Stimulated activated CD8-positive, alpha-beta memory T cell treated with anti-CD3 and anti-CD28 coated beads, Interleukin-7, amount 100 ng/mL, for 1 hour (primary cell): ENCODE data around the gene DNAJC30.
"Not testable (repeated sequence)": the region's sequence is repeated elsewhere in the genome, so short reads cannot be mapped to it uniquely, and the experiment has no call there.

Experiments
- DNase-seq, 2 donors: peaks; one replicate each; pipeline ENCODE4 v3.0.0-alpha.2; 2020; ENCODE audit warnings: low read depth in 2 of 2

Gene DNAJC30

DNA sequence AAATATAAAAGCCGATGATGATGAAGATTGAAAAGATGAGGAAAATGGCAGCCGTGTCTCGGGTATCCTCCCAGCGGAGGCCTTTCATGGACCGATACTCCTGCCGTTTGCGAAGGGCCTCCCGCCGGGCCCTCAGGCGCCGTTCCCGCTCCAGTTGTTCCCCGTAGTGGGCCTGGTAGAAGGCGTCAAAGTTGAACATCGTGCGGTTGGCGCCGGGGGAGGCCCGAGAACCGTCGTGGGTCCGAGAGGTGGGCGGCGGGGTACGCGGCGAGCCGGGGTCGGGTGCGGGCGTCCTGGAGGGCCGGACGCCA is 553 bp downstream of the DNAJC30 start:
- no peak for DNase-seq

DNA sequence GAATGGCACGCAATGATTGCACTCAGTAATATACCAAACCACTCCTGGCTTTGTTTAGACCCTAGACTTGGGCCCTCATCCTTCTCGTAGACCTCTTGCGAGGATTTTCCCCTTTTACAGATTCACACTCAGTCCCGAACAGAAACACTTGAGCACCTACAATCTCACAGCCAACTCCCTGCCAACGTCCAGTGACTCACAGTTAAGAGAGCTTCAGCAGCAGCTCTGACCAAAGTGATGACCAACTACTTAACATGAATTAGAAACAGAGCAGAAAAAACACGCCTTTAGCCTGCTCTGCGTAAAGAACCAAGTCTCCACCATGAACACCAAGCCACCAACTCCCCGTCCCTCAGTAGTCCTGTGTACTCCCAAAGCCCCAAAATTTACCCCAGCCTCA is 2.2 kb downstream of the DNAJC30 start:
- DNase-seq, result no peak

DNA sequence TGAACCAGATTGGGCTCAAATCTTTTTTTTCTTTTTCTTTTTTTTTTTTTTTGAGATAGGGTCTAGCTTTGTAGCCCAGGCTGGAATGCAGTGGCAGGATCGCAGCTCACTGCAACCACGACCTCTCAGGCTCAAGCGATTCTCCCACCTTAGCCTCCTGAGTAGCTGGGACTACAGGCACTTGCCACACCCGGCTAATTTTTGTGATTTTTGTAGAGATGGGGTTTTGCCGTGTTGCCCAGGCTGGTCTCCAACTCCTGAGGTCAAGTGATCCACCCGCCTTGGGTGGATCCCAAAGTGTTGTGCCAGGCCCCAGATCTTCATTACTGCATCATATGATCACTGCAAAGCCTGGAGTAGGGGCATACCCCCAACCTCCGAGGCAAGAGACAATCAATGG is 2.8 kb downstream of the DNAJC30 start:
- no peak for DNase-seq

DNA sequence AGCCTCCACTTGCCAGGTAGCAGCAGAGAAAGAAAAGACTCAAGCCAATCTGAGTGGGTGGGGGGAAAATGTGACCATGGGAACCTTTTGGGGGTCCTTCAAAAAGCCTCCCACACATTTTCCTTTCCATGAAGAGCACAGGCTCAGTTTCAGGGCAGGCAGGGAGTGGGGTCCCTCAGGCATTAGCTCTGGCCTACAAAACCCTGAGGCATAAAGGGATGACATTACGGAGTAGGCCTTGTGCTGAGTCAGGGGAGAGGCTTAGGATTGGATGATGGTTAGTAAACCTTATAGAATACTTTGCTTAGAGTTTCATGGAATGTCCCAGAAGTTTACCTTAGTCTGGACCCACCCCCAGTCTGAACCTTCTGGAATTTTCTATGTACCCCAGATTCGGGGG is 3.5 kb downstream of the DNAJC30 start:
- no peak for DNase-seq

DNA sequence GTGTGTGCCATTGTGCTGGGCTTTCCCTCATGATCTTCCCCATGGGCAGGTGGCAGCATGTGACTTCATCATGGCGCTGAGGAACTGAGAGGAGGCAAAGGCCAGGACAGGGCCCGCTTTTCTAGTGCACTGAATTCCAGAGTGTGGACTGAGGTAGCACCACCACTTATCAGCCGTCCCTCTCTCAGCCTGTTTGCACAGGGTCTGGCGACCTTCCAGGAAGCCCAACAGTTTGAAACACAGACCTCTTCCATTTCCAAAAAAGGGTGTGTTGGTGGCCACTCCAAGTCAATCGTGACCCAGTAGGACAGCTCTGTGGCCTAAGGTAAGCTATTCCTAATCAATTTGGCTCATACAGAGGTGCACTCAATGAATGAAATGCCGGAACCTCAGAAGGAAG is 4.4 kb downstream of the DNAJC30 start:
- DNase-seq, result no peak

DNA sequence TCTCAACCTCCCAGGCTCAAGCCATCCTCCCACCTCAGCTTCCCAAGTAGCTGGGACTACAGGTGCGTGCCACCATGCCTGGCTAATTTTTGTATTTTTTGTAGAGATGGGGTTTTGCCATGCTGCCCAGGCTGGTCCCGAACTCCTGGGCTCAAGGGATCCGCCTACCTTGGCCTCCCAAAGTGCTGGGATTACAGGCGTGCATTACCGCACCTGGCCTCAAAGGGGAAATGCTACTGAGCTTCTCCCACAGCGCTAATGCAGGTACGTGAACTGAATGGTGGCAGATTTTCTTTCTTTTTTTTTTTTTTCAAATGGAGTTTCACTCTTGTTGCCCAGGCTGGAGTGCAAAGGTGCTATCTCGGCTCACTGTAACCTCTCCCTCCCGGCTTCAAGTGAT is 7.2 kb downstream of the DNAJC30 start:
- not testable (repeated sequence) for DNase-seq

DNA sequence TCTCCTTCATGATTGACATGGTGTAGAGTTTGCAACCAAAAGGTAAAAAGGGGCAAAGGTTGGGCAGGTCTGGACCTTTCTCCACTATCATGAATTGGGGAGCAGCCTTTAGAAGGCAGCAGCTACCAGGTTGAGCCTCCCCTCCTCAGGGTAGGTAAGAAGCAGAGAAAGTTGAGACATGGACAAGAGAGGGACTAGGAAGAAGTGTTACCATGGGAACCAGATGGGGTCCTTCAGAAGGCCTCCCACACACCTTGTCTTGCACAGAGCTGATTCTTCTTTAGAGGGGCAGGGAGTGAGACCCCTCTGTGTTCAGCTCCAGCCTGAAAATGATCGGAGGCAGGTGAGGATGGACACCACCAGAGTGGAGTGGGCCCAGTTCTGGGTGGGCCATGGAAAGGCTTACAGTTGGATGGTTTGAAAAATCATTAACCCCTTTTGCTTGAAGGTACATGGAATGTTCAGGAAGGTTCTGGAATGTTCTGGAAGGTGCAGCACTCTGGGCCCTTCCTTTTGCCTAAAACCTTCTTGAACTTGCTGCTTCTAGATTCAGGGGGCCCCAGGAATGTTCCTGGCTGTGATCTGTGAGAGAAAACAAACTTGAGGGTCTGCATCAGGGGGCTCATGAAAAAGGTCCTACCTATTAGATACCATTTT is 8.7 kb downstream of the DNAJC30 start:
- no peak for DNase-seq

DNA sequence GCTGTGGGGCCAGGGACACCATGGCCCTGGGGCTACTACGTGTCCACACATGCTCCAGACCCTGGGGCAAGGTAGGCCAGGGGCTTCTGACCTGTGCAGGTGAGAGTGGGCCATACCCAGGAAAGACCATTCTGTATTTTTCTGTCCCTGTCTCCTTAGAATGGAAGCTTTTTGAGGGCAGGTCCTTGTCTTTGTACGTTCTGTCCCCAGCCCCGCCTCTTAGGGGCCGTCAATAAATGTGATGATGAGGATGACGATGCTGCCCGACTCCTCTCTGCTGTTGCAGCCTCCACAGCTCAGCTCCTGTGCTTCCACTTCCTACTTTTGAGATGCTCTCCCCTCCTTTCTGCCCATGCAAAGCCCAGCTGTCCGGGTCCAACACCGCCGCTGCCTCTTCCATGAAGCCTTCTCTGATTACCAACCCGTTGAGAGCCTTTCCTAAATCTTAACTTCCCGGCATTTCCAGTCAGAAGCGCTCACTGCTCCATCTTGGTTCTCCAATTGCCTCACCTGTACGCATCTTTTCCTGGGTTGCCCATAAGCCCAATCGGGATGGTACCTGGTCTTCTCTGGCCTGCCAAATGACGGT is 11.3 kb downstream of the DNAJC30 start:
- no peak for DNase-seq

DNA sequence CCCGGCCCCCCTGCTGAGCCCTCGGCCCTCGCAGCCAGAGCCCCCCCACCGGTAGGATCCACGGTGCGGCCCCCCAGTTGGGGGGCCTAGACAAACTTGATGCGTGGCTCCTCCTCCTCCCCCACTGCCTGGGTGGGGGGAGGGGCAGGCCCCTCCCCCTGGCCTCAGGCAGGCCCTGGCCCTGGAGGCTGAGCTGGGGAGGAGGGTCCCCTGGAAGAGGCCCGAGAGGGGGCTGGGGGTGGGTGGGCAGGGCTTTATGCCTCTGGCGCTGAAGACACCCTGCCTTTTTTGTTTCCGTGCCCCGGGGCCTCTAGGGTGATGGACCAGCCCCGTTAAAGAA is 12.0 kb downstream of the DNAJC30 start:
- no peak for DNase-seq

DNA sequence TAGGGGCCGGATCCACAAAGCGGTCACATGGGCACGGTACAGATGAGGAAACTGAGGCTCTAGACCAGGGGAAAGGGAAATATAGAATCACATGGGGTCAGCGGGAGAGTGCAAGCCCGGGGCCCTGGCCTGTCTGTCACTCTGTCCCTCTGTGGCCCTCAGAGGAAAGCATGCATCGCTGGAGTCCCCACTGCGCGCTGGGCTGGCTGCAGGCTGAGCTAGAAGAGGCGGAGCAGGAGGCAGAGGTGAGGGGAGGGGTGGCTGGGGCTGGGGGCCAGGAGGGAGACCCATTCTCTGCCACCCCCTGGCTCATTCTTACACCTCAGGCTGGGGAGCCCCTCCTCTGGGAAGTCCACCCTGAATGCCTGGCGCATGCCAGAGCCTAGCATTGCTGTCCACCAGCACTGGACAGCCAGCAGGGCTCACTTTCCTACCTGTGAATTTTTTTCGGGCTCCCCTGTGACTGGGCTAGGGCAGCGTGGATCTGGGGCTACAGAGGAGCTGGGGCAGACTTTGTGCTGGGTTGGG is 13.3 kb downstream of the DNAJC30 start:
- no peak for DNase-seq

DNA sequence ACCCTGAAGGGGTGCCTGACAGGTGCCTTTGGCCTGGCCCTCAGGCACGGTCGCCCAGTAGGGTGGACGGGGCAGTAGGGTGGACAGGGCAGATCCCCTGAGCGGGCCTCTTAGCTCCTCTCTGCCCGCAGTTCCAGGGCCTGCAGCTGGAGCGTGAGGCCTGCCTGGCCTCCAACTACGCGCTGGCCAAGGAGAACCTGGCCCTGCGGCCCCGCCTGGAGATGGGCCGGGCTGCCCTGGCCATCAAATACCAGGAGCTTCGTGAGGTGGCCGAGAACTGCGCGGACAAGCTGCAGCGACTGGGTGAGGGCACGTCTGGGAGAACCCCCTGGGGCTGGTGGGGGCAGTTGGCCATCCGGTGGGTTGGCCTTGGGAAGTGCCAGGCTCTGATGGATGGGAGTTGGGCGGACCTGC is 14.0 kb downstream of the DNAJC30 start:
- DNase-seq, result no peak

DNA sequence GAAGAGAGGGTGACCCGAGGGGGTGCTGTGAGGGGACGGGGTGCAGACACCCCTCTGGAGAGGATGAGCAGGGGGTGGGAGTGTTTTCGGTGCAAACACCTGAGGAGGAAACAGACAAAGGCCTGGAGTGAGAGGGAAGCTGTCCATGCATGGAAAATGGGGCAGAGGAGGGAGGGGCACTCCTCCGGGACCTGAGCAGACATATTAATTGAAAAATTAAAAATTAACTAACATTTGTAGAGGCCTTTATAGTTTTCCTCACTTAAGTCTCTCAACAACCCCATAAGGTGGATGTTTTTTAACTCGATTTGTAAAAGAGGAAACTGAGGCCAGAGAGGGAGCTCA is 14.4 kb downstream of the DNAJC30 start:
- DNase-seq, result no peak

DNA sequence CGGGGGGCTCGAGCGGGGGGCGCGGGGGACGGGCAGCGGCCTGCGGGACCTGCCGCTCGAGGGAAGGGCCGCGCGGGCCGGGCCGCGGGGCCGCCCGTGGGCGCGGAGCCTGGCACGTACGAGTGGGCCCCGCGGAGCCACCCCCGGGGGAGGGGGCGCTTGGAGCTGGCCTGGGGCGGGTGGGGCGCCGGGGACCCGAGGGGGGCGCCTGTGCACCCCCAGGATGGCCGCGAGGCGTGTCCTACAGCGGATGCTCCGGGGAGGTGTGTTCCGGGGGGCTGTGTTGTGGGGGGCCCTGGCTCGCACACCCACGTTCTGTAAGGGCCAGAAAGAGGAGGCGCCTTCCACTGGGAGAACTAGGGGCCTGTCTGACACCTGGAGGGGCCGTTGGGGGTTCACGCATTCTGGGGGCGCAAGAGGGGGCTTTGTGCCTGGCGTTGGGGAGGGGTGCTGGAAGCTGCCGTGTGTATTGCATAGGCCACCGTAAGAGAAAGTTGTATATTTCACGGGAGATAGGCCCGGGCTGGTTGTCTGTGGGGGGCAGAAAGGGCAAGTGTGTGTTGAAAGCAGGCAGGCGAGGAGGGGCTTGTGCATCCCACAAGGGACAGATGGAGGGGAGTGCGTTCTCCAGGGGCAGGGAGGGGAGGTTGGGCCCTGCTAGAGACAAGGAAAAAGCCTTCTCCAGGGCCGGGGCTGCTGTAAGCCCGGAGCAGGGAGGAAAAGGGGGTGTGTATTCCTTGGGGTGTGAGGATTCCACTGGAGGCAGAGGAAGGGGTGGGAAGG is 15.0 kb downstream of the DNAJC30 start:
- no peak for DNase-seq

DNA sequence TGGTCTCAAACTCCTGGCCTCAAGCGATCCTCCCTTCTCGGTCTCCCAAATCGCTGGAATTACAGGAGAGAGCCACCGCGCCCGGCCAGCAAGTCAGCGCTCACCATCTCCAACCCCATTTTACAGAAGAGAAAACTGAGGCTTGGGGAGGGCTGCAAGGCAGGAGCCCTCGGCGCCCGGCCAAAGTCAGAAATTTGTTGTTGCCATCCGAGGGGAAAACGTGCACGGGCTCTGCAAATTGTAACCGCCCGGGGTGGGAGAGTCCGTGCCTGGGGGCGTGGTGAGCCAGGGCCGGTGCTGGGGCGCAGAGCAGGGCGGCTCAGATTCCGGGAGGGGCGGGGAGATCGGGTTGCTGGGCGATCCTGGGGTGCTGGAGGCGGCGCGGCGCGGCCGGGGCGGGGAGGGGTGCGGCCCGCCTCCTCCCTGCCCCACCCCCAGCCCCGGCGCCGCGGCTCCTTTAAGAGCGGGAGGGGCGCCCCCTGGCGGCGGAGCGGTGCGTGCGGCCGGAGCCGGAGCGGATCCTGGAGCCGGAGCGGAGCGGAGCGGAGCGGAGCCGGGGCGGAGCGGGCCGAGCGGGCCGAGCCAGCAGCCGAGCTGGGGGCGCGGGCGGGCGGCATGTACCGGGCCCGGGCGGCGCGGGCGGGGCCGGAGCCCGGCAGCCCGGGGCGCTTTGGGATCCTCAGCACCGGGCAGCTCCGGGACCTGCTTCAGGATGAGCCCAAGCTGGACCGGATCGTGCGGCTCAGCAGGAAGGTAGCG is 15.7 kb downstream of the DNAJC30 start, which contains the start of gene VPS37D:
TSS of gene VPS37D (plus strand) at position 488 of the 759 bp plus-strand sequence. CDS start at position 616, 128 bp downstream.
- peak; percentile 85 to 92 for DNase-seq

DNA sequence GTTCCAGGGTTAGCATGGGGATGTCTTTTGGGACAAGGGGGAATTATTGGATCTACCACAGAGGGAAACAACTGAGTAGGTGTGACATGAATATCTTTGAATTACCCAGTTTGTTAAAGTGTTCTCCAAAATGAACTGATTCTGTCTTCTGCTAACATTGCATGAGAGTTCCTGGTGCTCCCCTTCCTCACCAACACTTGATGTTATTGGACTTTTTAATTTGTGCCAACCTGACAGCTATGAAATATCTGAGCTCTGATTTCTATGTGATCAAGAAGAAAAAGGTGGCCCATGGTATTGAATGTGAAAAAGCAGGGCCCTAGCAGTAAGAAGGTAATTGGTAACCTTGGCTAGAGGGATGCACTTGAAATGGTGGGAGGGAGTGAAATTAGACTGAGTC is 20.2 kb downstream of the DNAJC30 start:
- no peak for DNase-seq

DNA sequence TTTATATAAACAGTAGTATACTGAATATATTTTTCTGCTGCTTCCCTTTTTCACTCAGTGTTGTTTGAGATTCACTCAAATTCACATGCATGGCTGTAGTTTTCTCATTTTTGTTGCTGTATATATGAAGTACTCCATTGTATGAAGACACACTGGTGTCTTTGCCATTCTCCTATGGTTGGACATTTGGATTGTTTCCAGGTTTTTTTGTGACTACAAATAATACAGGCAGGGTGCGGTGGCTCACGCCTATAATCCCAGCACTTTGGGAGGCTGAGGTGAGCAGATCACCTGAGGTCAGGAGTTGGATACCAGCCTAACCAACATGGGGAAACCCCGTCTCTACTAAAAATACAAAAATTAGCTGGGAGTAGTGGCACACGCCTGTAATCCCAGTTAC is 22.7 kb downstream of the DNAJC30 start:
- DNase-seq, result not testable (repeated sequence)

DNA sequence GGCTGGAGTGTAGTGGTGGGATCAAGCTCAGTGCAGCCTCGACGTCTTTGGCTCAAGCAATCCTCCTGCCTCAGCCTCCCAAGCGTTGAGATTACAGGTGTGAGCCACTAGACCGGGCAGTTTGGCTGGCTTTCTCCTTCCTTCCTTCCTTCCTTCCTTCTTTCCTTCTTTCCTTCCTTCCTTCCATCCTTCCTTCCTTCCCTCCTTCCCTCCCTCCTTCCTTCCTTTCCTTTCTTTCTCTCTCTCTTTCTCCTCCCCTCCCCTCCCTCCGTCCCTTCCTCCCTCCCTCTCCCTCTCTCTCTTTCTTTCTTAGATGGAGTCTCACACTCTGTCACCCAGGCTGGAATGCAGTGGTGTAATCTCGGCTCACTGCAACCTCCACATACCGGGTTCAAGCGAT is 23.3 kb downstream of the DNAJC30 start:
- DNase-seq, result no peak

DNA sequence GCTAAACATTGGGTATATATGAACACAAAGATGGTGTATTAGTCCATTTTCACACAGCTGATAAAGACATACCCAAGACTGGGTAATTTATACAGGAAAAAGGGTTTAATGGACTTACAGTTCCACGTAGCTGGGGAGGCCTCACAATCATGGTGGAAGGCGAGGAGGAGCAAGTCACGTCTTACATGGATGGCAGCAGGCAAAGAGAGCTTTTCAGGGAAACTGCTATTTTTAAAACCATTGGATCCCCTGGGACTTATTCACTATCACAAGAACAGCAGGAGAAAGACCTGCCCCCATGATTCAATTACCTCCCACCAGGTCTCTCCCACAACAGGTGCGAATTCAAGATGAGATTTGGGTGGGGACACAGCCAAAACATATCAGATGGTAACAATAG is 27.9 kb downstream of the DNAJC30 start:
- not testable (repeated sequence) for DNase-seq

DNA sequence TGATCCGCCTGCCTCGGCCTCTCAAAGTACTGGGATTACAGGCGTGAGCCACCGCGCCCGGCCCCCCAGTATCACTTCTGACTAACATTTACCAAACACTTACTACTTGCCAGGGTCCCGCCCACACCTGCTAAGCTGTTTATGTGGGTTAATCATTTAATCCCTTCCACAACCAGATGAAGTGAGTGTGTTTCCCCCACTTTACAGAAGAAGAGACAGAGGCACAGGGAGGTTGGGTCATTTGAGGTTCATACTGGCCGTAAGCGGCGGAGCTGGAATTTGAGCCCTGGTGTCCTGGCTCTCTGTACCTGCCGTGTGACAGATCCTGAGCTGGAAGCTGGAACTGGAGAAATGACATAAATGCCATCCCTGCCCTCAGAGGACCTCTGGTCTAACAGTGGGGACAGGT is 30.7 kb downstream of the DNAJC30 start:
- no peak for DNase-seq

DNA sequence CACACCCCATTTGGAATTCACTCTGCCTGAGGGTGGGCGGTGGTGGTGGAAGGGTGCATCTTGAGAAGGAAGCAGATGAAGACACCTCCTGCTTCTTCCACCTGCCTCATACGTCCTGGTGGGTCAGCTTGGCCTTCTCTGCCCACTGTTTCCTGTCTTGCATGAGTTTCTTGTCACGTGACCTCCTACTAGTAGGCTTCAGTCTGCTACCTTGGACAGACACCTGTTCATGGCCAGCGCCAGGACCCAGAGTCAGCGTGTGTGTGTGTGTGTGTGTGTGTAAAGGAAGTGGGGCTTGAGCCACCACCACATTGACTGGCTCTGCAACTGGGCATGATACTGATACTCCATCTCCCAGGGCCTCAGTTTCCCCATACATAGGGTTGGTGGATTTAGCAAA is 32.7 kb downstream of the DNAJC30 start:
- DNase-seq, result no peak

DNA sequence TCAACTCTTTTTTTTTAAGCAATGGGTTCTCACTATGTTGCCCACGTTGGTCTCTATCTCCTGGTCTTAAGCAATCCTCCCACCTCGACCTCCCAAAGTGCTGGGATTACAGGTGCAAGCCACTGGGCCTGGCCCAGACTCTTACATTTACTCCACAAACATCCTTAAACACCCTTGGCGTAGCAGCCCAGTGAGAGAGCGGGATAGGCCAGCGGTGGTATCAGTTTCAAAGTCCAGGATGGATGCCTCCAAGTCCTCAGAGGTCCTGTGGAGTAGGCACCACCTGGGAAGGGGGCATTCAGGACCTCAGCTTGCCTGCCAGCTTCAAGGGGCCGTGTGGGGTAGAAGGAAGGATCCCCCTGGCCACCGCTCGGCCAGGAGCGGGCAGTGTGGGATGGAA is 33.7 kb downstream of the DNAJC30 start:
- DNase-seq, result no peak

DNA sequence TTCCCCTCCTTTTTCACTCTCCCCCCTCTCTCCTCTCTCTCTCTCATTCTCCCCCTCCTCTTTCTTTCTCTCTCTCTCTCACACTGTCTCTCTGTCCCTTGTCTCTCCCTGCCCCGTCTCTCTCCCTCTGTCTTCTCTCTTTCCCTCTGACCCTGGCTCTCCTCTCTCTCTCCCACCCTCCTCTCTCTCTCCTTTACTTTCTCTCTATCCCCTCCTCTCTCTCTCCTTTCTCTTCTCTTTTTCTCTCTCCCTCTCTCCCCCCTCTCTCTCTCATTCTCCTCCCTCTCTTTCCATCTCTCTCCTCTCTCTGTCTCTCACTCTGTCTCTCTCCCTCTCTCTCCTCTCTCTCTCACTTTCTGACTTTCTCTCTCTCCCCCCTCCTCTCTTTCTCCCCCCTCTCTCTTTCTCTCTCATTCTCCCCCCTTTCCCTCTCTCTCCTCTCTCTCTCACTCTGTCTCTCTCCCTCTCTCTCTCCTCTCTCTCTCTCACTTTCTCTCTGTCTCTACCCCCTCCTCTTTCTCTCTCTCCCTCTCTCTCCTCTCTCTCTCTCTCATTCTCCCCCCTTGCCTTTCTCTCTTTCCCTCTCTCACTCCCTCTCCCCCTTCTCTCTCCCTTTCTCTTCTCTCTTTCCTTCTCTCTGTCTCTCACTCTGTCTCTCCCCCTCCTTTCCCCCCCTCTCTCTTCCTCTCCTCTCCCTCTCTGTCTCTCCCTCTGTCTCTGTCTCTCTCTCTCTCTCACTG is 34.5 kb downstream of the DNAJC30 start:
- no peak for DNase-seq
